HS-5 (cell line): ENCODE results near the gene APOA4.
"Not testable (repeated sequence)": the region's sequence is repeated elsewhere in the genome, so short reads cannot be mapped to it uniquely, and the experiment has no call there.

Experiments
- DNase-seq: peaks from one replicate; pipeline ENCODE4 v3.0.0-alpha.2; 2012; ENCODE audit warnings: low read depth

The APOA4 gene

DNA sequence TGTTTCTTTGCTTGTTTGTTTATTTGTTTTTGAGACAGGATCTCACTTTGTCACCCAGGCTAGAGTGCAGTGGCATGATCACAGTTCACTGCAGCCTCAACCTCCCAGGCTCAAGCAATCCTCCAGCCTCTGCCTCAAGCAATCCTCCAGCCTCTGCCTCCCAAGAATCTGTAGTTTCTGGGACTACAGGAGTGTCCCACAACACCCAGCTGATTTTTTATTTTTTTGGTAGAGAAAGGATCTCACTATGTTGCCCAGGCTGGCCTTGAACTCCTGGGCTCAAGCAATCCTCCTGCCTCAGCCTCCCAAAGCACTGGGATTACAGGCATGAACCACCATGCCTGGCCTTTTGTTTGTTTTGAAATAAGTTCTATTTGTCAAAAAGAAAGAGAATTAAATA, 21.4 kb downstream of the APOA4 start:
- DNase-seq = not testable (repeated sequence)

DNA sequence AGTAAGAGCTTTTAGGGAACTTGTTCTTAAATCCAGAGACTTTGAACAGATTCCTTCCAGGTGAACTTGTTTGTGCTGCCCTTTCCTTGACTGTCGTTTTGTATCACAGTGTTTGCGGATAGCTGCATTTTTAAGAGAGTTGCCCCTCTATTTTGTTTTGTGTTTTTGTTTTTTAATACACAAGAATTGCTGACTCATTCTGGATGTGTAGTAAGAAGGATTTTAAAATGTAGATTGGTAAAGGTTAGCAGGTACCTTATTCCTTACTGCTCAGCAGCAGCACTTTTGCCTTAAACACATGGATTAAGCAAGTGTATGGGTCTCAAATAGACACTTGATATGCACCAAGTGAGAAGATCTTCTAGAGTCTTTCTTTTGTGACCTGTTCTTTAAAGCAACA, 22.5 kb downstream of the APOA4 start:
- DNase-seq = no peak

DNA sequence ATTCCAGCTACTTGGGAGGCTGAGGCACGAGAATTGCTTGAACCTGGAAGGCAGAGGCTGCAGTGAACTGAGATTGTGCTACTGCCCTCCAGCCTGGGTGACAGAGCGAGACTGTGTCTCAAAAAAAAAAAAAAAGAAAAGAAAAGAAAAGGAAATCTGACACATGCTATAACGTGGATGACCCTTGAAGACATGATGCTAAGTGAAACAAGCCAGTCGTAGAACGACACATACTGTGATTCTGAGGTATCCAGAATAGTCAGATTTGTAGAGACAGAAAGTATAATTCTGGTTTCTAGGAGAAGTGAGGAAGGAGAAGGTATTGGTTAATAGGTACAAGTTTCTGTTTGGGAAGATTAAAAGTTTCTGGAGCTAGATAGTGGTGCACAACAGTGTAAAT, 24.7 kb downstream of the APOA4 start:
- no peak for DNase-seq

DNA sequence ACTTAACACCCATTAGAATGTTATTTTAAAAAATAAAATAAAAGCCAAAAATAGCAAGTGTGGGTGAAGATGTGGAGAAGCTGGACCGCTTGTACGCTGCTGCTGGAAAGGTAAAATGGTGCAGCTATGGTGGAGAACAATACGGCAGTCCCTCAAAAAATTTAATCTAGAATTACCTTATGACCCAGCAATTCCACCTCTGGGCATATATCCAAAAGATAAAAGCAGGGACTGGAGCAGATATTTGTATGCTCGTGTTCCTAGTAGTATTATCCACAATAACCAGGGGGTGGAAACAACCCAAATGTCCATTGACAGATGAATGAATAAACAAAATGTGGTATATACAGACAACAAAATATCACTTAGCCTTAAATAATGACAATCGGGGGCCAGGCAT, 25.3 kb downstream of the APOA4 start:
- no peak for DNase-seq

DNA sequence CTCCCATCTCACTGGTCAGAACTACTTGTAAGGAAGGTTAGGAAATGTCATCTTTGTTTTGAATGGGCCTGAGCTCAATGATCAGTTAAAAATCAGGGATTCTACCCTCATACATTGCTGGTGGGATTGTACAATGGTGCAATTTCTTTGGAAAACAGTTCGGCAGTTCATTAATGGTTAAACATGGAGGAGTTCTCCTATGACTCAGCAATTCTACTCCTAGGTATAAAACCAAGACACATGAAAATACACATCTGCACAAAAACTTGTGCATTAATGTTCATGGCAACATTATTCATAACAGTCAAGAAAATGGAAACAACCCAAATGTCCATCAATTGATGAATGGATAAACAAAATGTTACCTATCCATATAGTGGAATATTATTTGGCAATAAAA, 26.6 kb downstream of the APOA4 start:
- DNase-seq = no peak

DNA sequence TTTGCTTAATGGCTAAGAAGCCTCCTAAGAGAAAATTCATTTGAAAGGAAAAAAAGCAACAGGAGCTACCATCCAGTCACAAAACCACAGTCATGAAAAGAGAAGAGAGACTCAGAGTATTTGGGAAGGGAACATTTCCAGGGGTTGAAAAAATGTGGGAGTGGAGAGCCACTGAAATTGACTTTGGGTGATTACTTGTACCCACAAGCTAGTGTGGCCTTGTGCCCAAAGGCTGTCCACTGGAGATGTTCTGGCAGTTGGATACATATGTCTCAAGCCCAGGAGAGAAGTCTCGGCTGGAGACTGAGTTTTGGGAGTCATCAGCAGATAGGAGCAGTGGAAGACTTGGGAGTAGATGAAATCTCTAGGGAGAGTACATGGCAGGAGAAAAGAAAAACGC, 28.3 kb downstream of the APOA4 start:
- no peak for DNase-seq

DNA sequence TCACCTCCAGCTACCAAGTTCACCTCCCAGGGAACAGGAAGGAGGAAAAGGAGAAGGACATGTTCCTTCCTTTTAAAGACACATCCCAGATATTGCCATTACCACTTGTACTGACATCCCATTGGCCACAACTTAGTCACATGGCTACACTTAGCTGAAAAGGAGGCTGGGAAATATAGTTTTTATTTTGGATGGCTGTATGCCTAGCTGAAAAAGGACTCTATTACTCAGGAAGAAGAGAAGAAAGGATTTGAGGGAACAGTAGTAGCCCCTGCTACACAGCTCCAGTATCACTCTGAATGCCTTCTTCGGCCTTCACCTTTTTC, 29.4 kb downstream of the APOA4 start:
- no peak for DNase-seq

DNA sequence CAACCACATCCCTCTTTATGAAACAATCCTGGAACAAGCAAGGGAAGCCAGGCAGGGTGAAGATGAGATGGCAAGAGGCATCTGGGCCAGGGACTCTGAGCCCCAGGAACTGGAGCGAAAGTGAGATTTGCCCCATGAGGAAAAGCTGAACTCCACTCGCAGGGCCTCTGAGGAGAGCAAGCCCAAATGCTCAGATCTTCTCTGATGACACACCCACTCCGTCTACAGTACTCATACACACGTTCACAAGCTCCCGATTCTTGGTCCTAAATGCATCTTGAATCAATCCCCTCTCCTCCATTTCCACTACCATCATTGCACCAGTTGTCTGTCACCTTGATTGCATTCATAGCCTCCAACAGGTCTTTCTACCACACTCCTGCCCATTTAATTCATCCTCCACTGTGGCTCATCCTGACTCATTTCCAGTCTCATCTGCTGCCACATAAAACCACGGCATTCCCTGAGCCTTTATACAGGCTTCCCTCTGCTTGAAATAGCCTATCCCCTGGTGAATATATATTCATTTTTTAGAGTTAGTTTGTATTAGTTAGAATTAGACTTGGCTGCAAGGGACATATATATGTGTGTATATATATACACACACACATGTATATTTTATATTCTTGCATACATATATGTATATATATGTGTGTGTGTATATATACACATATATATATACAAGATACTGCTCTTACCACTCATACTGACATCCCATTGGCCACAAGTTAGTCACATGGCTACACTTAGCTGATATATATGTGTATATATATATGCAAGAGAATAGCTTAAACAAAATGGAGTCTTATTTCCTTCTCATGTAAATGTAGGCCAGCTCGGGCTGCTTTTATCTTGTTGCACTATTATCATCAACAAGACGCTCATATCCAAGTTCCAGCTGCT, 30.0 kb downstream of the APOA4 start:
- no peak for DNase-seq

DNA sequence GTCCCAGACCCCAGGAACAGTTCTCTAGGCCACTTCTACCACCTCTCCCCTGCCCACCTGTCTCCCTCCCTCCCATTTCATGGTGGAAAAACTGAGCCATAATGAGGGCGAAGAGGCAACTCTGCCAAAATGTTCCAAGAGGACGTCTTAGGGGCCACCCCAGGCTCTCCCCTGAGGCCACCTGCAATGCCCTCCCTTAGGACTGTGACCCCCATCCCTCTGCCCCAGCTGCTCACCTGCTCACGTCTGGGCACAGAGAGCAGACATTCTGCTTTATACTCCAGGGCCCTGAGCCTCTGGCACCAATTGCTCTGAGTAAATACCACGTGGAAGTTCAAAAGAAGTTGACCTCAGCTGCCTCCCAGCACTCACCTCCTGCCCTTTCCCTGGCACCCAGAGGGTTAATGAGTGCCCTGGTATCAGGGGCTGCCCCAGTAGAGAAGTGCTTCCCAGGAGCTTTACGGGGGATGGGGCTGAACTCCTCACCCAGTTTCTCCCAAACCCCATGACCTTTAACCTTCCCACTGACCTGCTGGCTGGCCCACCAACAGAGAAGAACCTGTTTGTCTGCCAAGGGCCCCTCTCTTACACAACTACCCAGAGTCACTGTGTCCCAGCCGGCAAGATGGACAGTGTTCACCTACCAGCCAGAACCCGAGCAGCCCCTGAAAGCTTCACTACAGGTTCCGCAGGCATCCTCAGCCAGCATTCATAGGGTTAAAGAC, 30.8 kb downstream of the APOA4 start:
- no peak for DNase-seq

DNA sequence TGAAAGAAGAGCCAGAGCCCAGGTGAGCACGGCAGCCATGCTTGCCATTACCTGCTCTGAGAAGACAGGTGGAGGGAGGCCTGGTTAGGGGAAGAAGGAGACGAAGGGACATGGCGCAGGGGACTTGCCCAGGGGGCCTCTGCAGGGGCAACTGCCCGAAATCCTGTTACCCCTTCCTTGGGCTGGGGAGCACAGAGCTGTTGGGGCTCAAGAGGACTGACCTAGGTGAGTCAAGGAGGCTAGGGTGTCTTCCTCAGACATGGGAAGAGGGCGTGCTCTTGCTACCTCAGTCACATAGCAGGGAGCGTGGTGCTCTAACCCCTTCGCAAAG, 31.3 kb downstream of the APOA4 start, which contains the start of gene APOA5:
APOA5 (minus strand) TSS at position 67 of the 331 bp plus-strand sequence; CDS start at position 48, 19 bp downstream.
- DNase-seq = no peak

DNA sequence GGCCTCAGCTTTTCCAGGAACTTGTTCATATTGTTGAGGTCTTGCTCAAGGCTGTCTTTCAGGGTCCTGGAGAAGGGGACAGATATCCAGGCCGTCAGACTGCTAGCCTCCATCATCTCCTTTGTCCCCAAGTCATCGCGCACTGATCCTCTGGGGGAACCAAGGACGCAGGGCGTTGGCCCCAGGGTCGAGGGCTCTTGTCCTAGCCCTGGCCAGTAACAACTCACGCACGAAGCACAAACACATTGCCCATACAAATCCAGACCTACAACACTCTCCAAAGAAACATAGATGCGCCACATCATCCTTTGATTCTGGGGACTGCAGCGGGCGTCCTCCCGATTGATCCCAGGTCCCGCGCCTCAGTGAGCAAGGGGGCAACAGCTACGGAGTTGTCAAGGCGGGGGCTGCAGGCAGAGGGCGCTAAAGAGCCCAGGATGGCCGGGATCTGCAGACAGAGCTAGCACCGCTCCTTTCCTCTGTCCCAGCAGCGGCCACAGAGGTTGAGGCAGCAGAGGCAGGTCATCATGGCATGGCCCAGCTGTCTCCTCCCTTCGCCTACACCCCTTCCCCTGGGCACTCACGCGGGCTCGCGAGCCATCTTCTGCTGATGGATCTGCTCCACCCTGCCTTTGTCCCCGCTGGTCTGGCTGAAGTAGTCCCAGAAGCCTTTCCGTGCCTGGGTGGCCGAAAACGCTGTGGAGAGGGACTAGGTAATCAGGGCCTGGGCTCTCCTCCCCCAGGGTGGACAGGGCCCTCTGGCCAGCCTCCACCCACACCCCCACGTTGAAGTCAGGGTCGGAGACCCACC, 31.9 kb downstream of the APOA4 start:
- no peak for DNase-seq

DNA sequence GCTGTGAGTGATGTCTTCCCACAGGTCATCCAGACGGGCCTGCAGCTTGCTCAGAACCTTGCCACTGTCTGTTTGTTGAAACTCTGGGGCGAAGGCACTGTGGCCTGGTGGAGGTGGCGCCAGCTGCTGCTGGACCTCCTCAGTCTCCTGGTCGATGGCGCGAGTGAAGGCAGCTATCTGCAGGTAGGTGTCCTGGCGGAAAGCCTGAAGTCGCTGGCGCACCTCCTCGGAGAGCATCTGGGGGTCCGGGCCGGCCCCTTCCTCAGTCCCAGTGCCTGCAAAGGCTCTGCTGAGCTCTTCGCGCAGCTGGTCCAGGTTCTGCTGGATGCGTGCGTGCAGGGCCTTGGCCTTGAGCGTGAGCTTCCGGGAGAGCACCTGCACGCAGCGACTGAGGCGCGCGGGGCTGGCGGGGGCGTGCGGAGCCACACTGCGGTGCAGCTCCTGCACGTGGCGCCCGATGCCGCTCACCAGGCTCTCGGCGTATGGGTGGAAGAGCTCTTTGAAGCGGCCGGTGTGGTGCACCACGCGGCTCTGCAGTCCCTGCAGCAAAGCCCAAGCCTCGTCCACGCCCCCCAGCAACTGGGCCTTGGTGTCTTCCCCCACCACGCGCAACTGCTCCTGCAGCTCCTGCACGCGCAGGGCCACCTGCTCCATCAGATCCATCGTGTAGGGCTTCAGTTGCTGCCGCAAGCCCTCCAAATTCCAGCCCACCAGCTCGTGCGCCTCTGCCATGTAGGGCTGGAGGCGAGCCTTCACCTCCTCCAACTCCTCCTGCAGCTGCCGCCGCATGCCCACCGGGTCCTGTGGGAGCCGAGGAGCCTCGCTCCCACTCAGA, 32.7 kb downstream of the APOA4 start:
- no peak for DNase-seq

DNA sequence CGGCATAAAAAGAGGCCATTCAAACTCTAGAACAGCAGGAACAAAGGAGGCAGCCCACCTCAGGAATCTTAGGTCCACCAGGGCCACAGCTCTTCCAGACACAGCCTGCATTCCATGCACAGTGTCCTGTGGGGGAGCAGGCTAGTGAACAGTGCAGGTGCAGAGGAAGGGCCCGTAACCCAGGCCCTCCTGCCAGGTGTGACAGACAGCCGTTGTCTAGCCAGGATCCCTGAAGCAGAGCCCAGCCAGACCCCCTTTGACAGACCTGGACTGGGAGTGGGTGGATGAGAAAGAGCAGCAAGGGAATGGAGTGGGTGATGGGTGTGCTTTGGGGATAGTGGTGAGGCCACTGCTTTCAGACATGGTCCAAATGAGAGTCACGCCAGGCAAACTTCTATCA, 34.1 kb downstream of the APOA4 start:
- no peak for DNase-seq

DNA sequence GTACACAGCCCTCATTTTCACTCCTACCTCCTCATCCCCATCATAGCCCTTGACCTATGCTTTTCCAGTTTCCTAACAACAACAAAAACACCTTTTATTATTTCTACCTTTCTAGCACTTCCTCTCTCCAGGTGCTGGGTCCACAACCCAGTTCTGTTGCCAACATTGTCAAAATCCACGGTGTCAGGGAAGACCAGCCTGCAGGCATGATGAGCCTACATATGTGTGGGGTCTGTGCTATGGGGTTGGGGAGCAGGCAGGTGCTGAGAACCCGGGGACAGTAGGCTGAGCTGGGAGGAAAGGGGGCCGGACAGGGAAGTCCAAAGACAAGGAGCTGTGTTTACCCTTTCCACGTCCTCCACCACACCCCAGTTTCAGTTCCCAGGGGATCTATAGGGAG, 34.6 kb downstream of the APOA4 start:
- DNase-seq = no peak

DNA sequence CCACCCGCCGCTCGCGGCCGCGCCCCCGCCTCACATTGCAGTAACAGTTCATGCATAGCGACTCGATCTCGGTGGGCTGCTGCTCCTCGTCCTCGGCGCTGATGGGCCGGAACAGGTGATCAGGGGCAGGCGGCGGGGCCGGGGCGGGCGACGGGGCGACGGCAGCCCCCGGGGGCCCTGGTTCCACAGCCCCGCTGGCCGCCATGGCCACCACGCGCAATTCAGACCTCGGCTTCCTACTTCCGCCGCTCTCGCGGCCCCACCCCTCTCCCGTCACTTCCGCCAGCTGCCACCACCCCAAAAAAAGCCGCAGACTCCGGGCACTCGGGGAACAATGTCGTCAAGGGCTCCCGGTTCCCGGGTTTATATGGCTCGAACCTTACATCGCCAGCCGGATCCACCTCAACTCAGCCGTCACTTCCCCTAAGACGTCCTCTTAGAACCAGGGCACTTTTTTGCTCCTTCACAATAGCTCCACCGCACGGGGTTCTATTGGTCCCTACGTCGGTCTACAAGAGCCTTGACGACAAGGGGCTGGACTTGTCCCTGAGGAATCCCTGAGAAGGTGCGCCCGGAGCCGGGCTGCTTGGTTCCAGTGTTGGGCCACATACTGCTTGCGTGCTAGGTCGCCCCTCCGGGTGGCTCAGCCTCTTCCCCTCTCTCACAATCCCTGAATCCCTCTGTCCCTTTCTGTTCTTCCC, 35.2 kb downstream of the APOA4 start, which contains the start of gene ZPR1:
ZPR1 (minus strand) TSS at position 238 of the 701 bp plus-strand sequence; CDS start at position 205, 33 bp downstream.
- DNase-seq = no peak

DNA sequence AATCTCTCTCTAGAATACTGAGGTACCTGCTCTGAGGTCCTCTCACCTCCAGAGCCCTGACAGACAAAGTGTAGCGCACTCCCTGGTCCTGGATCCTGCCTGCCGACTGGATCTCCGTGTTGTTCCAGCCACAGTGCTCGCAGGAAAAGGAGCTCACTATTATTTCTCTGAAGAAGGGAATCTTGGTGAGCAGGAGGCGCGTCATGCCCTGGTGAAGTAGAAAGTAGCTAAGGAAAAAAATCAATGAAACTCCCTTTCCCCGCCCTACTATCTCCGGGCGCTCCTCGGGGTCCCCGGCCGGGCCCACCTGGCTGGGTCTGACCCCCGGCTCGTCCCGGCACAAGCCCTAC, 35.7 kb downstream of the APOA4 start:
- no peak for DNase-seq

DNA sequence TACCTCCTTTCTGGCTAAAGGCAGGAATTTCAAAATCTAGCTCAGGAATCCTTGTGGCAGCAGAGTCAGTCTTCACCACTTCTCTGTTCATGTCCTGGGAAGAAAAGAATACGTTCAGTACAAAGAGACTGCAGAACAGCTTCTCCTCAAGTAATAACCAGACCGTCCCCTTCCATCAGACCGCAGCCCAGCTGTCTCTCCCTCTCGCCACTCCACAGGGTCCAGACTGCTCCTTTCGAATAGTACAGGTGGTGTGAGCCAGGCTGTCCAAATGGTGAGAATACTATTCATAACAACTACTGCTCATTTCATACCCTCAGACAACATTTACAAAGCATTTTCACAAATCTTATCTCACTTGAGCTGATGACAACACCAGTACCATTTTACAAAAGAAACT, 36.1 kb downstream of the APOA4 start:
- no peak for DNase-seq

DNA sequence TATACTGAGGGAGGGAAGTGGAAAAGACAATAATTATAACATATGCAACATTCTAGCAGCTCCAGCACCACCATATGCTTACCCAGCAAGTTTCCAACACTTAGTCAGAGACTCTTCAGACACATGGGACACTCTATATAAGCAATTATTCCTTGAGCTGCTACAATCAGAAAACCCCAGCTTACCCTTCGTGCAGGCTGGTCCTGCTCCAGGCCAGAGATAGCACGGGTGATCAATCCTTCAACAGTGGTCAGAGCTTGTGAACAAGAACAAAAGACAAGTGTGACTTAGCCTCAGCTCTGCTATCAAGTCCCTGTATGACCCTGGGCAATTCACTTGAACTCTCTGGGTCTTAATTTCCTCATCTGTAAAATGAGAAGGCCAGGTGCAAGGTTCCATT, 36.8 kb downstream of the APOA4 start:
- DNase-seq = no peak

DNA sequence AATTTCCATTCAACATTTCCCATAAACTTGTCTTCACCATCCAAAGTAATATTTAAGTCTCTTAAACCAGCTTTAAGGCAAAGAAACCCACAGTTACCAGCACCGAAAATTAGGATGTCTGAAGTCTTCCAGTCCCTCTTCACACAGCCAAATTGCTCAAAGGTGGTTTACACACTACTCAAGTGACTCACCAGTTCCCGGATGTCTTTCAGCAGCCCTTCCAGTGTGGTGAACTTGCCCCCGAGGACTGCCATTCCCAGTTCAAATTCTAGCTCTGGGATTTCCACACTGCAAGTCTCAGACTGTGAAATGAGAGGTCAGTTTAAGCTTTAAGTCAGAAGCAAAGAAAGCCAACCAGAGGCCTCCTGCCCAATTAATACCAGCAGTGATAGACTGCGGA, 40.4 kb downstream of the APOA4 start:
- no peak for DNase-seq

DNA sequence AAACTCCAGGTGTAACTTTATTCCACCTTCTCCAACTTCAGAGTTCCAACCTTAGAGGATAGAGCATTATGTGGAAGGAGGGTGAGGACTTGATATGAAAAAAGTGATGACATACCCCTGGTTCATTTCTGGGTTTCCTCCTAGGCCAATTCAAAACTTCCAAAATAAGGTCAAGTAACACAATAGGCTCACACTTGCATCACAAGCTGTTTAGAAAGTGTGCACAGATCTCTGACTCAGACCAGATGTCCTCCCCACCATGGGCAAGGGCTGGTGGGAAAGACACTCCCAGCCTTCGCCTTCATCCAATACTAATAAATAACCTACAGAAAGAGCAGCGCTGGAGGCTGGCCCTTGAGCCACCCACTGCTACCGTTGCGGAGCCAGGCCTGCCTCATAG, 44.5 kb downstream of the APOA4 start:
- no peak for DNase-seq

DNA sequence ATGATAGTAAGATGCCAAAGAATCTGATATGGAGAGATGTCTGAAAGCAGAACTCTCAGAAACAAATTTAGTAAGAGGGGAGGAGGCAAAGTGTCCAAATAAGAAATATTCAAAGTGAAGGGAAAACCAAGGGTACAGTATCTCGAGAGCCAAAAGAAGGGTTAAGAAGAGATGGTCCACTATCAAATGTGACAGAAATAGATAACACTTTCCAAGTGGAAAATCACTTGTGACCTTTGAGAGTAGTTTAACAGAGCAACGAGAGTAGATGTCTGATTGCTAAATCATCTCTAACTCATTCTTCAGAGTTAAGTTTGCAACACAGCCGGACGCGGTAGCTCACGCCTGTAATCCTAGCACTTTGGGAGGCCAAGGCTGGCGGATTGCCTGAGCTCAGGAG, 46.0 kb downstream of the APOA4 start:
- DNase-seq = no peak
